Activated CD4-positive, alpha-beta T cell treated with anti-CD3 and anti-CD28 coated beads, Interleukin-2, amount 50 U/mL, for 1 hour (primary cell): ENCODE results near the gene KIF3A.
A peak's percentile ranks its signal among the peaks of the same experiment; 100 is the strongest.

Source experiments
- DNase-seq: peaks from one replicate; pipeline ENCODE4 v3.0.0-alpha.2; 2020

KIF3A gene

GRCh38 chr5:132736853-132737833 is at the start of gene KIF3A:
Gene KIF3A, minus strand, starts transcription at chr5:132737546. Its CDS starts 127 bp downstream, at chr5:132737419.
- DNase-seq, result peak; percentile 99

- no peak for DNase-seq
Measured at GRCh38 chr5:132787076-132787475, 49.7 kb upstream of the KIF3A start.

GRCh38 chr5:132785864-132786263 is 48.5 kb upstream of the KIF3A start:
- DNase-seq, result no peak

GRCh38 chr5:132785365-132785764 is 48.0 kb upstream of the KIF3A start:
- DNase-seq, result no peak

GRCh38 chr5:132782101-132782500 is 44.8 kb upstream of the KIF3A start:
- no peak for DNase-seq

DNA sequence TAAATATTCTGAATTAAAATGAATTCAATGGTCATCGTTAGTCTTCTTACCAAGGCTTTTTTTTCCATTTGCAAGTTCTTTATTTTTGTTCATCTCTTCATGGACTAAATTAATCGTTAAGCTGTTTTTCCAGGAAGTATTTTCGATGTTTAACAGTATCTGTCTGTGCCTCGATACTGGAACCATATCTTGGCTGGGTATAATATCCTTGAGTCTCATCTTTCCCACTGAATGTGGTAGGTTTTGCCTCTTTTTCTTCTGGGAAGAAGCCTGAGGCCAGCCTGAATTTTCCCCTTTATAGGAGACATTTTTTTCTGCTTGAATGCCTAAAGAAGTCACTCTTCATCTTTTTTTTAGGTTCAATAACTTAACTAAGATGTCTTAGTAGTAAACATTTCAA is 43.7 kb upstream of the KIF3A start:
- DNase-seq, result no peak

GRCh38 chr5:132780577-132780976 is 43.2 kb upstream of the KIF3A start:
- no peak for DNase-seq

DNA sequence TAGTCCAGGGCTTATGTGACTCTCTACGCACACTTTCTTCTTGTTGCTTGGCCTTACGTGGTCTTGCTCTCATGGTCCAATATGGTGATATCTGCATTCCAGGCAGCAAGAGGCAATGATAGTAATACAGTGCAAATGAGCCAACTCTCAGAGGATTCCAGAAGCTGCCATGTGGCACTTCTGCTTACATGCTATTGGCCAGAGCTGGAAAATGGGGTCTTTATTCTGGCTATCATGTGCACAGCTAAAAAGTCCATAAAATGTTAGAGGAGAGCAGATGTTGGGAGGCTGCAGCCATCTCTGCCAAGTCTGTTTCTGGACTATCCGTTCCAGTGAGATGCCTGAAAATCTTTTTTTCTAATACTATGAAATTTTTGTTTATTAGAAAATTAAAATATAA is 42.6 kb upstream of the KIF3A start:
- DNase-seq, result no peak

- DNase-seq, result no peak
Measured at GRCh38 chr5:132778856-132779255, 41.5 kb upstream of the KIF3A start.

DNA sequence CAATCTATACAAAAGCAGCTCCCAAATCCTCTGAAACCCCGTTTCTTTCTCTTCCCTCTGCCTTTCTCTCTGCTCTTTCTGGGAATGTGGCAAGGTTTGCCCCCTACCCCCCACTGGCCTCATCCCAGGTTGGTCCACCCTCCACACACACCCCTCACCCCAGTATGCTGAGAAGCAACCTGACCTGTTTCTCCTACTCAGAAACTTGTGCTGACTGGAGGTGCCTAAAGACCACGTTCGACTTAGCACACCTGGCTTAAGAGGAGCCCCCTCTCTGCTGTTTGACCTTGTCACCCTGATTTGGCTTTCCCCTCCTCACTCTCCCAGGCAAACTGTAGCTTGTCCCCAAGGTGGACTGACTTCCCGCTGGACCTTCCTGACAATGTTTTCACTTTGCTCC is 40.8 kb upstream of the KIF3A start:
- DNase-seq, result no peak

DNA sequence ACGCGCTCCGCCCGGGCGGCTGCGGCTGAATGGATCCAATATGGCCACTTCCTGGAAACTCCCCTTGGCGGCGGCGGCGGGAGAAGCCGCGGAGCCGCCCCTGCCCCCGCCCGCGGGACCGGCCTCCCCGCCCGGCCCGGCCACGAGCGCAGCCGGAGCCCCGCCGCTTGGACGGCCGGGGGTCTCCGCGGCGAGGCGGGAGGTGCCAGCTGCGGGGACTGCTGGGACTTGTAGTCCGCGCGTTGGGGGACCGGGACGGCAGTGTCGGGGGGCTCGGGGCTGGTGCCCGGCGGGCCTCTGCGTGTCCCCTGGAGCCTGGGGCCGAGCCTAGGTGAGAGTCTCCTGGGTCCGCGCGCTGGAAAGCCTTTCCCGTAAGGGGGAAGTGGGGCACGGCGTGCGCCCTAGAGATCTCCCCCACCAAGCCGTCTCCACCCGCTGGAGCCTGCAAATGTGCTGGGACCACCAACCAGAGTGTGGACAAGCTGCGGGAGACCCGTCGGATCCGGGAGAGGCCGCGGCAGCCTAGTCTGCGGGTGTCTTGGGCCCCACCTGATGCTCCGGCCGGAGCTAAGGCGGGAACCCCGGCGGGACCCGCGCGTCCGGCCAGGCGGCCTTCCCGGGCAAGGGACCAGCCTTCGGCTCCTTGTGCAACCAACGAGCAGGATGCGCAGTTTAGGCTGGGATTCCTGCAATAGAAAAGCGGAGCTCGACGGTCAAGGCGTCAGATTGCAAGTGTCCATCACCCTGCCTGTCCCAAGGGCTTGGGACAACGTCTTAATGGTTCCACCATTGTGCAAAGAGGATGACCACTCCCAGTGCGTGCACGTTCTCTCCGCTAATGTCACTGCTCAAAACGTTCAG is 40.1 kb upstream of the KIF3A start, which contains the start of gene SEPTIN8:
Gene SEPTIN8, minus strand, starts transcription at position 31 of the 861 bp plus-strand sequence. CDS start 102 bp downstream, outside the sequence.
- peak; percentile 25 for DNase-seq

DNA sequence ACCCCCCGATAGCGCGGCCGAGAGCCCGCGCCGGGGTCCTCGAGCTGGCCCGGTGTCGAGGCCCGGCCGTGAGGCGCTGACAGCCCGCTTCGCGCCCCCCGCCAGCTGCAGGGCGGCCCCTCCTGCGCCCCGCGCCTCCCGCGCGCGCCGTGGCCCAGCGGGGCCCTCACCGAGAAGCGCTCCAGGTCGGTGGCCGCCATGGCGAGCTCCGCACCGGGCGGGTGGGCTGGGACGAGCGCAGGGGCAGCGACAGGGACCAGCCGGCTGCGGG is 39.5 kb upstream of the KIF3A start:
- no peak for DNase-seq

- DNase-seq, result no peak
Measured at GRCh38 chr5:132776131-132776937, 39.0 kb upstream of the KIF3A start.

DNA sequence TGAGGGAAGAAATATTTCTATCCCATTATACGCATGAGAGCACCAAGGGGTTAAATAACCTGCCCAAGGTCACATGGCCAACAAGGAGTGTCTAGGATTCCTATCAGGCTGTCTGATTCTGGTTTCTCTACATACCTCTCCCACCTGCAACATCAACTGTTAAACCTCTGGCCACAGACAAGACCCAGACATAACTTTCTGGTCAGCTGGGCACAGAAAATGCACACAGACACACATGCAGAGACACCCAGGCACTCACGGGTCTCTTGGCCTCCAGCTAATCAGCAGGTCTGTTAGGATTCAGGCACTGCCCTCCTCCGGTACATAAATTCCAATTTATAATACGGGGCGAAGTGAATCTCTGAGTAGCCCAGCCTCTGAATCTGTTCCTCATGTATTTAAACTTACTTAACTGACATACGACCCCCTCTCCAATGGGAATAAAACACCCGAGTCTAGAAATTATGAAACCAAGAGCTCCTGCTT is 38.2 kb upstream of the KIF3A start:
- DNase-seq, result no peak

- no peak for DNase-seq
Measured at GRCh38 chr5:132774896-132775295, 37.5 kb upstream of the KIF3A start.

GRCh38 chr5:132774406-132774805 is 37.1 kb upstream of the KIF3A start:
- no peak for DNase-seq

DNA sequence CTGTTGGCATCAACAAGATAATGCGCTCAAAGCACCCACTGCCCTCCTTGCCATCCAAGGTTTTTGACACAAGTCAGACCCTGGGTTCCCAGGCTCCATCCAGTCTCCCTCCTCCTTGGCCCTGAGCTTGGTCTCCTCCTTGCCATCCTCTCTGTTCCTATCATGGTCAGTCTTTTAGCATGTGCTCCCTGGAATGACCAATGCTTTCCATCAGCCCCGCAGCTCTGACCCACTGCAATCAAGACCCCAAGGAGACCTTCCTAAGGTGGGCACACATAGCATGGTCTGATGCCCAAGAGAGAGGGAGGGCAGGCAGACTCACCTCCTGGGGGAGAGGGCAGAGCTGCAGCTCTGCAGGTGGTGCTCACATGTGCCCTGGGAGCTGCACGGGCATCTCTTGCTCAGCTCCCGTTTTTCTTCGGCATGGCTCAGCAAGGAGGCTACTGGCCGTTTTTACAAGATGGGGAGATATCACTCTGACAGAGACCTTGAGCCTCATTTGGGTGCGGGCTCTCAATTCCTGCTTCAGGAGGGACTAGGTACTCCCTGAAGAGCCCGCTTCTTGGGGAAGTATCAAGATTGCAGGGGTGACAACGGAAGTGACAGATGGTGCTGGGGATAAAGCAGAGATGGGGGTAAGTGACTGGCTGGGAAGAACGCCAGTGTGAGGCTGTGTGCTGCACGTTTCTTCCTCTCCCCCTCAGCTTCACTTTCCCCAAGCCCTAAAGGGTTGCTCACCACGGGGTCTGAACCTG is 36.4 kb upstream of the KIF3A start:
- no peak for DNase-seq

- no peak for DNase-seq
Measured at GRCh38 chr5:132773114-132773513, 35.8 kb upstream of the KIF3A start.

GRCh38 chr5:132772291-132773070 is 35.1 kb upstream of the KIF3A start:
- DNase-seq, result no peak

DNA sequence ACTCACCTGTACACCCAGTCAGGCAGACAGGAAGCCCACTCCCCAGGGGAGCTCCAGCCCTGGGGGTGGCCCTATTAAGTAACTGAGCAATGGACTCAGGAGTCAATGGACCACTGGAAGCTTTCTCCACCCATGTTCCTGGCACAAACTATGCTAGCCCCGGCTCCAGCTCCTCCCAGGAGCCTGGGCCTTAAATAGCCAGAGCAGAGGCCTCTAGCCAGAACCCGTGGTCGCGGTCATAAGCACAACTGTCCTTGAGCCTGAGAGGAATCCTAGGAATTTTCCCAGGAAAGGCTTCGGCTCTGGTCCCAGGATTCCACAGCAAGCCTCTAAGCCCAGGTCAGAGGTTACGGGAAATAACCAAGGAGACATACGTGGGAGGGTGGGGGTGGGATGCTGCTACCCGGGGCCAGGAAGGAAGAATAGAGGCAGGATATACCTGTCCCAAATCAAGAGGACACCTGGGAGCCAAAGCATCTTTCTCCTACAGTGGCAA is 34.2 kb upstream of the KIF3A start:
- no peak for DNase-seq
